GM19324 (cell line): Measurements from ENCODE around the gene DNAH6.

ENCODE experiments used
- ATAC-seq: cut with Tn5 transposase; IDR thresholded peaks from one replicate; pipeline ENCODE4 v1.9.1; 2021; ENCODE audit warnings: mild to moderate bottlenecking, moderate library complexity; ENCODE audit not compliant: unreplicated experiment, low FRiP score

DNAH6 gene

GRCh38 chr2:84628486-84628885 is 112.2 kb downstream of the DNAH6 start:
- no peak for ATAC-seq

- ATAC-seq = no peak
These were observed 113.3 kb downstream of the DNAH6 start for GRCh38 chr2:84629550-84629949.

- ATAC-seq = no peak
These were observed 114.7 kb downstream of the DNAH6 start for GRCh38 chr2:84631047-84631446.

GRCh38 chr2:84631985-84632384 is 115.7 kb downstream of the DNAH6 start:
- no peak for ATAC-seq

- ATAC-seq = no peak
These were observed 120.0 kb downstream of the DNAH6 start for GRCh38 chr2:84636080-84636971.

- no peak for ATAC-seq
These were observed 123.5 kb downstream of the DNAH6 start for GRCh38 chr2:84639751-84640150.

GRCh38 chr2:84640411-84640810 is 124.1 kb downstream of the DNAH6 start:
- no peak for ATAC-seq

- no peak for ATAC-seq
These were observed 124.7 kb downstream of the DNAH6 start for GRCh38 chr2:84641021-84641420.

GRCh38 chr2:84643991-84644390 is 127.7 kb downstream of the DNAH6 start:
- no peak for ATAC-seq

GRCh38 chr2:84646514-84646913 is 130.2 kb downstream of the DNAH6 start:
- no peak for ATAC-seq

- no peak for ATAC-seq
These were observed 131.0 kb downstream of the DNAH6 start for GRCh38 chr2:84647267-84647666.

- ATAC-seq = no peak
These were observed 132.8 kb downstream of the DNAH6 start for GRCh38 chr2:84649058-84649457.

- ATAC-seq = no peak
These were observed 133.3 kb downstream of the DNAH6 start for GRCh38 chr2:84649487-84650142.

- ATAC-seq = no peak
These were observed 136.1 kb downstream of the DNAH6 start for GRCh38 chr2:84652431-84652830.

- ATAC-seq = no peak
These were observed 137.0 kb downstream of the DNAH6 start for GRCh38 chr2:84653302-84653701.

GRCh38 chr2:84654414-84654813 is 138.1 kb downstream of the DNAH6 start:
- no peak for ATAC-seq

GRCh38 chr2:84669122-84669521 is 152.8 kb downstream of the DNAH6 start:
- no peak for ATAC-seq

- ATAC-seq = no peak
These were observed 157.8 kb downstream of the DNAH6 start for GRCh38 chr2:84674099-84674498.

- ATAC-seq = no peak
These were observed 158.3 kb downstream of the DNAH6 start for GRCh38 chr2:84674586-84674985.

- no peak for ATAC-seq
These were observed 160.0 kb downstream of the DNAH6 start for GRCh38 chr2:84676295-84676694.

- no peak for ATAC-seq
These were observed 161.9 kb downstream of the DNAH6 start for GRCh38 chr2:84678214-84678613.
